ENCODE data around the gene EPAS1. TPM values are rescaled to one million over a fixed set of nuclear protein-coding genes. Genes with fewer than 3 reads are reported as not detected.

EPAS1 gene
- total and polyA plus RNA-seq, 2 of the 13 experiments (the other 11 are each of a cell fraction or from before 2014, with no cell fraction given) = 47.1 to 182 TPM

DNA sequence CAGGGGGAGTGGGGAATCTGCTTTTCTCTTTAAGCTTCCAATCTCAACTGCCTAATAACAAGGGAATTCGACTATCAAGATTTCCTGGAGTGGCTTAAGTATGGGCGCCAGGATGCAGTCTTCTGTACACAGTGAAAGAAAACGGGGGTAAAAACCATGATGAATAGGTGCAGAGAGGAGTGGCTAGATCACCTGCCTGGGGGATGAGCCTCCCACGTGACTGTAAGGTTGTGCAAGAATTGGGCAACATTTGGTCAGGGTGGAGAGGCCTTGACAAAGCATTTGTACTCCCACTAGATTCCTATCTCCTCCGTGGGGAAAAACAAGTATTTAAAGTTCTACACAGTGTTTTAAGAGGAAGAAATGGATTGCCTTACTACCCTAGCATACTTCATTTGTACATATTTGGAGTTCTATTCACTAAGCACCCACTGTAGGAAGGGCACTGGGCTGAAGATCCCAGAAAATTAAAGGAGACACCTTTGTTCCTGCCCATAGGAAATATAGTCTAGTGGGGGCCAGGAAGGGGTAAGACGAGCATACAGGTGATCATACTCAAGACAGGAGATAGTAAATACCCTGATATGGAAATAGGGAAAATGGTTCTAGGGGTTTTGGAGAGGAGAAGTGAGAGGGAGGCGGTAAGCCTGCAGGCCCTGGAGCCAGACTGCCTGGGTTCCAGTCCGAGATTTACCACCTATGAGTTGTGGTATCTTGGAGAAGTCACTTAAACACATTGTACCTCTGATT, 29.2 kb downstream of the EPAS1 start (continued):
- TF ChIP-seq, protein P1, sequence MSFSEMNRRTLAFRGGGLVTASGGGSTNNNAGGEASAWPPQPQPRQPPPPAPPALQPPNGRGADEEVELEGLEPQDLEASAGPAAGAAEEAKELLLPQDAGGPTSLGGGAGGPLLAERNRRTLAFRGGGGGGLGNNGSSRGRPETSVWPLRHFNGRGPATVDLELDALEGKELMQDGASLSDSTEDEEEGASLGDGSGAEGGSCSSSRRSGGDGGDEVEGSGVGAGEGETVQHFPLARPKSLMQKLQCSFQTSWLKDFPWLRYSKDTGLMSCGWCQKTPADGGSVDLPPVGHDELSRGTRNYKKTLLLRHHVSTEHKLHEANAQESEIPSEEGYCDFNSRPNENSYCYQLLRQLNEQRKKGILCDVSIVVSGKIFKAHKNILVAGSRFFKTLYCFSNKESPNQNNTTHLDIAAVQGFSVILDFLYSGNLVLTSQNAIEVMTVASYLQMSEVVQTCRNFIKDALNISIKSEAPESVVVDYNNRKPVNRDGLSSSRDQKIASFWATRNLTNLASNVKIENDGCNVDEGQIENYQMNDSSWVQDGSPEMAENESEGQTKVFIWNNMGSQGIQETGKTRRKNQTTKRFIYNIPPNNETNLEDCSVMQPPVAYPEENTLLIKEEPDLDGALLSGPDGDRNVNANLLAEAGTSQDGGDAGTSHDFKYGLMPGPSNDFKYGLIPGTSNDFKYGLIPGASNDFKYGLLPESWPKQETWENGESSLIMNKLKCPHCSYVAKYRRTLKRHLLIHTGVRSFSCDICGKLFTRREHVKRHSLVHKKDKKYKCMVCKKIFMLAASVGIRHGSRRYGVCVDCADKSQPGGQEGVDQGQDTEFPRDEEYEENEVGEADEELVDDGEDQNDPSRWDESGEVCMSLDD (CRISPR knock-in tag; IDR thresholded peaks at IDR 0.05; ENCODE audit: borderline replicate concordance) = no peak
- TF ChIP-seq NBN (conservative IDR thresholded peaks at IDR 0.05) = no peak
- no peak for TF ChIP-seq SRSF4 (IDR thresholded peaks at IDR 0.05; ENCODE audit: low read depth, low read length, poor library complexity, severe bottlenecking)
- peak; percentile 73; the same call in 1 of the 2 replicates for TF ChIP-seq ZNF12 (CRISPR knock-in tag; IDR thresholded peaks at IDR 0.05)
- peak; percentile 64 for TF ChIP-seq NR2F6 (IDR thresholded peaks at IDR 0.05)
- TF ChIP-seq NR2F6 (CRISPR knock-in tag; IDR thresholded peaks at IDR 0.05) = peak; percentile 71
- no peak for TF ChIP-seq ZBTB1 (CRISPR knock-in tag; IDR thresholded peaks at IDR 0.05; ENCODE audit: borderline replicate concordance)
- TF ChIP-seq ZBTB4 (CRISPR knock-in tag; IDR thresholded peaks at IDR 0.05; ENCODE audit: borderline replicate concordance) = 0 out of 2 replicates have a peak, but pooled peaks have one; percentile 28
- TF ChIP-seq, protein P2, sequence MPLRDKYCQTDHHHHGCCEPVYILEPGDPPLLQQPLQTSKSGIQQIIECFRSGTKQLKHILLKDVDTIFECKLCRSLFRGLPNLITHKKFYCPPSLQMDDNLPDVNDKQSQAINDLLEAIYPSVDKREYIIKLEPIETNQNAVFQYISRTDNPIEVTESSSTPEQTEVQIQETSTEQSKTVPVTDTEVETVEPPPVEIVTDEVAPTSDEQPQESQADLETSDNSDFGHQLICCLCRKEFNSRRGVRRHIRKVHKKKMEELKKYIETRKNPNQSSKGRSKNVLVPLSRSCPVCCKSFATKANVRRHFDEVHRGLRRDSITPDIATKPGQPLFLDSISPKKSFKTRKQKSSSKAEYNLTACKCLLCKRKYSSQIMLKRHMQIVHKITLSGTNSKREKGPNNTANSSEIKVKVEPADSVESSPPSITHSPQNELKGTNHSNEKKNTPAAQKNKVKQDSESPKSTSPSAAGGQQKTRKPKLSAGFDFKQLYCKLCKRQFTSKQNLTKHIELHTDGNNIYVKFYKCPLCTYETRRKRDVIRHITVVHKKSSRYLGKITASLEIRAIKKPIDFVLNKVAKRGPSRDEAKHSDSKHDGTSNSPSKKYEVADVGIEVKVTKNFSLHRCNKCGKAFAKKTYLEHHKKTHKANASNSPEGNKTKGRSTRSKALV (CRISPR knock-in tag; IDR thresholded peaks at IDR 0.05) = peak; percentile 48; the same call in 1 of the 2 replicates
- TF ChIP-seq YEATS2 (CRISPR knock-in tag; IDR thresholded peaks at IDR 0.05; ENCODE audit: borderline replicate concordance) = peak; percentile 72; the same call in 1 of the 2 replicates
- no peak for TF ChIP-seq ZNF326 (CRISPR knock-in tag; IDR thresholded peaks at IDR 0.05; ENCODE audit: borderline replicate concordance)
- TF ChIP-seq ZNF629 (CRISPR knock-in tag; conservative IDR thresholded peaks at IDR 0.05) = 0 out of 2 replicates have a peak, but pooled peaks have one; percentile 6
- TF ChIP-seq ZNF512 (CRISPR knock-in tag; IDR thresholded peaks at IDR 0.05) = no peak
- TF ChIP-seq LRRFIP1 (CRISPR knock-in tag; conservative IDR thresholded peaks at IDR 0.05) = no peak
- 0 out of 2 replicates have a peak, but pooled peaks have one; percentile 53 for TF ChIP-seq YEATS4 (CRISPR knock-in tag; IDR thresholded peaks at IDR 0.05; ENCODE audit: borderline replicate concordance)
- TF ChIP-seq TBX2 (CRISPR knock-in tag; IDR thresholded peaks at IDR 0.05; ENCODE audit: borderline replicate concordance) = peak; percentile 59
